ENCODE results near the gene KLHL21.

DNA sequence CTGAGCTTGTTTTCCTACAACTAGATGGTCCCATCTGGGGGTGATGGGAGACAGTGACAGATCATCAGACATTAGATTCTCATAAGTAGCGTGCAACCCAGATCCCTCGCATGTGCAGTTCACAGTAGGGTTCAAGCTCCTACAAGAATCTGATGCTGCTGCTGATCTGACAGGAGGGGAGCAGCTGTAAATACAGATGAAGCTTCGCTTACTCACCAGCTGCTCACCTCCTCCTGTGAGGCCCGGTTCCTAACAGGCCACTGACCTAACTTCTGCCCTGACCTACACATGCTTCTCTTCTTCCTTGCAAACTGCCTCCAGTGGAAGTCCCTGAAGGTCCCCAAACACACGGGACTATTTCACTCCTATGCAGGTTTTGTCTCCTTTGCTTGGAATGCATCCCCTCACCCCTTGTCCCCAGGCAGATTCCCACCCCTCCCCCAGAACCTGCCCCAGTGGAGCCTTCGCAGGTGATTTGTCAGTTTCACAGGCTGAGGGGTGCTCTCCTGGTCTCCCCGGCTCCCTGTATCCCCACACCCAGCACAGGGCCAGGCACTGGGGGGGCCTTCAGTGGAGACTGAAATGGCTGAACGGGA lies 28.5 kb downstream of the KLHL21 start:
- TF ChIP-seq, protein P1, sequence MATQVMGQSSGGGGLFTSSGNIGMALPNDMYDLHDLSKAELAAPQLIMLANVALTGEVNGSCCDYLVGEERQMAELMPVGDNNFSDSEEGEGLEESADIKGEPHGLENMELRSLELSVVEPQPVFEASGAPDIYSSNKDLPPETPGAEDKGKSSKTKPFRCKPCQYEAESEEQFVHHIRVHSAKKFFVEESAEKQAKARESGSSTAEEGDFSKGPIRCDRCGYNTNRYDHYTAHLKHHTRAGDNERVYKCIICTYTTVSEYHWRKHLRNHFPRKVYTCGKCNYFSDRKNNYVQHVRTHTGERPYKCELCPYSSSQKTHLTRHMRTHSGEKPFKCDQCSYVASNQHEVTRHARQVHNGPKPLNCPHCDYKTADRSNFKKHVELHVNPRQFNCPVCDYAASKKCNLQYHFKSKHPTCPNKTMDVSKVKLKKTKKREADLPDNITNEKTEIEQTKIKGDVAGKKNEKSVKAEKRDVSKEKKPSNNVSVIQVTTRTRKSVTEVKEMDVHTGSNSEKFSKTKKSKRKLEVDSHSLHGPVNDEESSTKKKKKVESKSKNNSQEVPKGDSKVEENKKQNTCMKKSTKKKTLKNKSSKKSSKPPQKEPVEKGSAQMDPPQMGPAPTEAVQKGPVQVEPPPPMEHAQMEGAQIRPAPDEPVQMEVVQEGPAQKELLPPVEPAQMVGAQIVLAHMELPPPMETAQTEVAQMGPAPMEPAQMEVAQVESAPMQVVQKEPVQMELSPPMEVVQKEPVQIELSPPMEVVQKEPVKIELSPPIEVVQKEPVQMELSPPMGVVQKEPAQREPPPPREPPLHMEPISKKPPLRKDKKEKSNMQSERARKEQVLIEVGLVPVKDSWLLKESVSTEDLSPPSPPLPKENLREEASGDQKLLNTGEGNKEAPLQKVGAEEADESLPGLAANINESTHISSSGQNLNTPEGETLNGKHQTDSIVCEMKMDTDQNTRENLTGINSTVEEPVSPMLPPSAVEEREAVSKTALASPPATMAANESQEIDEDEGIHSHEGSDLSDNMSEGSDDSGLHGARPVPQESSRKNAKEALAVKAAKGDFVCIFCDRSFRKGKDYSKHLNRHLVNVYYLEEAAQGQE (IDR thresholded peaks at IDR 0.05; ENCODE audit: low read depth), result no peak
- no peak for TF ChIP-seq TEAD4 (IDR thresholded peaks at IDR 0.05)
- no peak for TF ChIP-seq CREB1 (IDR thresholded peaks at IDR 0.05; ENCODE audit: low read depth)
- no peak for TF ChIP-seq TAF1 (IDR thresholded peaks at IDR 0.05; ENCODE audit: low read depth)
- TF ChIP-seq FOXM1 (IDR thresholded peaks at IDR 0.05; ENCODE audit: borderline replicate concordance, low read depth), result no peak
- TF ChIP-seq CEBPB (IDR thresholded peaks at IDR 0.05), result no peak
- TF ChIP-seq YY1 (IDR thresholded peaks at IDR 0.05; ENCODE audit: low read depth), result no peak
- TF ChIP-seq EGR1 (IDR thresholded peaks at IDR 0.05), result no peak
